Tibial nerve (tissue), 3 donors: Measurements from ENCODE around the gene ARHGAP25.
A peak's percentile ranks its signal among the peaks of the same experiment; 100 is the strongest.

Experiments
- CTCF ChIP-seq, 5 experiments: fragments of 200-600 bp in 3 of 5; fragments of 450-650 bp in 2 of 5; sonication (generic) in 3 of 5; IDR thresholded peaks; one replicate each; pipeline ENCODE4 v1.5.1; 2016 to 2019; ENCODE audit warnings: antibody characterized with exemption in 5 of 5, mild to moderate bottlenecking in 3 of 5, moderate library complexity in 2 of 5
- POLR2A ChIP-seq, 2 donors: fragments of 450-650 bp; IDR thresholded peaks; one replicate each; pipeline ENCODE4 v1.6.1; 2017; ENCODE audit warnings: antibody characterized with exemption in 2 of 2, mild to moderate bottlenecking in 2 of 2, moderate library complexity in 2 of 2

- TF ChIP-seq CTCF (IDR thresholded peaks at IDR 0.05) (no peak), POLR2A (IDR thresholded peaks at IDR 0.05) (peak in 1 of 2 donors; percentile 23)
Measured at GRCh38 chr2:68734688-68735525, at the start of gene ARHGAP25.
